A549 (cell line): Measurements from ENCODE around the gene TFF1. TPM values are rescaled to one million over a fixed set of nuclear protein-coding genes. Genes with fewer than 3 reads are reported as not detected.

Experiments
- ATAC-seq, 2 experiments: fragments of 200-7000 bp in 1 of 2; fragments of >200 bp in 1 of 2; cut with Nextera tagmentation in 1 of 2; cut with Tn5 transposase in 1 of 2; 3 replicates each; pipeline versions ENCODE4 v1.8.0 to v1.9.1; 2018 to 2020; ENCODE audit warnings: mild to moderate bottlenecking in 1 of 2, moderate library complexity in 1 of 2
- CTCF ChIA-PET: fragments of 300-600 bp; sonication (Branson Sonifier 250); formaldehyde crosslinking; extraction: SDS; loops from one replicate; lab custom pipeline; 2021; ENCODE audit warnings: antibody characterized with exemption, inconsistent platforms; lab: Yijun Ruan, JAX
- POLR2A ChIA-PET: fragments of 350-600 bp; formaldehyde crosslinking; extraction: SDS; loops from one replicate; lab custom pipeline; 2021; ENCODE audit warnings: antibody characterized with exemption, inconsistent platforms; lab: Yijun Ruan, JAX
- DNase-seq, 2 experiments: peaks; one replicate each; pipeline versions ENCODE4 v3.0.0 to v3.0.0-alpha.2; 2011 to 2016; ENCODE audit warnings: low read depth in 1 of 2, low spot score in 1 of 2
- FAIRE-seq: peaks from 2 replicates; lab custom pipeline; 2011; peaks lifted over from hg19 to GRCh38; lab: Jason Lieb, UNC
- H3K27ac ChIP-seq, 2 experiments: fragments of >200 bp; sonication (Bioruptor Twin); formaldehyde crosslinking; 3 replicates each; pipeline ENCODE4 v1.5.1; 2016 to 2017
- H3K4me1 ChIP-seq: fragments of >200 bp; sonication (Bioruptor Twin); formaldehyde crosslinking; 3 replicates; pipeline ENCODE4 v1.6.1; 2016
- H3K4me2 ChIP-seq: fragments of >200 bp; sonication (Bioruptor Twin); formaldehyde crosslinking; 3 replicates; pipeline ENCODE4 v1.6.1; 2016
- H3K4me3 ChIP-seq: fragments of >200 bp; sonication (Bioruptor Twin); formaldehyde crosslinking; 3 replicates; pipeline ENCODE4 v1.5.1; 2016
- H3K9me3 ChIP-seq: fragments of >200 bp; sonication (Bioruptor Twin); formaldehyde crosslinking; 3 replicates; pipeline ENCODE4 v1.6.1; 2016
- ATOH8 ChIP-seq: fragments of 250-450 bp; sonication (Bioruptor Pico); IDR thresholded peaks from 2 replicates; pipeline ENCODE4 v1.5.0; 2020; ENCODE audit warnings: low read depth, mild to moderate bottlenecking, moderate library complexity
- CHD2 ChIP-seq: fragments of 150-350 bp; IDR thresholded peaks from 2 replicates; pipeline ENCODE4 v1.6.1; 2014; ENCODE audit warnings: low read length; ENCODE audit not compliant: partially characterized antibody
- CTCF ChIP-seq: fragments of >200 bp; sonication (Bioruptor Twin); formaldehyde crosslinking; IDR thresholded peaks from 3 replicates; pipeline ENCODE4 v1.5.1; 2016
- E2F6 ChIP-seq: IDR thresholded peaks from 2 replicates; pipeline ENCODE4 v1.6.1; 2012; ENCODE audit warnings: low read depth, borderline replicate concordance
- EHMT2 ChIP-seq: fragments of 200-600 bp; sonication (generic); IDR thresholded peaks from 2 replicates; pipeline ENCODE4 v1.6.1; 2016; ENCODE audit warnings: antibody characterized with exemption, low read depth, mild to moderate bottlenecking, moderate library complexity
- FOSB ChIP-seq: fragments of 250-450 bp; sonication (Bioruptor Pico); IDR thresholded peaks from 2 replicates; pipeline ENCODE4 v1.5.0; 2020; ENCODE audit warnings: mild to moderate bottlenecking, moderate library complexity
- KDM1A ChIP-seq: fragments of 200-600 bp; sonication (generic); IDR thresholded peaks from 2 replicates; pipeline ENCODE4 v1.6.1; 2016; ENCODE audit warnings: low read depth, mild to moderate bottlenecking
- NFE2L2 ChIP-seq: fragments of 150-350 bp; conservative IDR thresholded peaks from 2 replicates; pipeline ENCODE4 v1.6.1; 2014; ENCODE audit warnings: low read length
- RAD21 ChIP-seq, 2 experiments: fragments of >200 bp in 1 of 2; sonication (Bioruptor Twin) in 1 of 2; formaldehyde crosslinking in 1 of 2; IDR thresholded peaks in 1 of 2; conservative IDR thresholded peaks in 1 of 2; 2 replicates in 1 of 2; 3 replicates in 1 of 2; pipeline ENCODE4 v1.6.1; 2012 to 2018; ENCODE audit warnings: inconsistent platforms in 1 of 2
- REST ChIP-seq: fragments of 200-600 bp; sonication (generic); IDR thresholded peaks from 2 replicates; pipeline ENCODE4 v1.6.1; 2016; ENCODE audit warnings: antibody characterized with exemption, mild to moderate bottlenecking, moderate library complexity
- TP53 ChIP-seq: fragments of 250-450 bp; sonication (Bioruptor Pico); IDR thresholded peaks from 2 replicates; pipeline ENCODE4 v1.5.0; 2021; ENCODE audit warnings: mild to moderate bottlenecking, moderate library complexity
- USF2 ChIP-seq: fragments of 450-650 bp; IDR thresholded peaks from 2 replicates; pipeline ENCODE4 v1.6.1; 2014; ENCODE audit warnings: antibody characterized with exemption
- WGBS: methylation state at CpG from one replicate; pipeline ENCODE4 v1.1.6; 2017; ENCODE audit errors: missing lambda C conversion rate; 5-methylcytosine and 5-hydroxymethylcytosine counted together
- polyA plus RNA-seq, 4 experiments: library from polyadenylated mRNA; depleted of rRNA in 3 of 4; stranded (reverse); fragments of >200 nt; fragmentation: RNase III in 1 of 4; extraction: RNeasy Plus Mini Kit Qiagen cat#74134 plus additional on column Dnase treatment in 1 of 4; gene quantifications; 2 replicates in 3 of 4; 3 replicates in 1 of 4; pipeline ENCODE4 v1.2.3, GENCODE V29; 2011 to 2017

Gene TFF1
- polyA plus RNA-seq, 2 of the 4 experiments (the other 2 are of a cell fraction): 1.0 to 5.8 TPM

GRCh38 chr21:42379426-42380215, 13.3 kb upstream of the TFF1 start (continued):
- TF ChIP-seq CTCF (no peak), ATOH8 (CRISPR knock-in tag) (no peak), RAD21 (conservative IDR thresholded peaks at IDR 0.05 in 1 of 2, IDR thresholded peaks at IDR 0.05 in 1 of 2) (no peak)

- FAIRE-seq (no peak), DNase-seq (no peak), ATAC-seq (no peak)
- H3K4me1 ChIP-seq: no peaks in the 10 kb centered on the region; the same call in 2 of the 3 replicates
- peaks cover 9% of the 10 kb centered on the region; the same call in 2 of the 3 replicates for H3K9me3 ChIP-seq
- no peak overlapping the region for H3K27ac ChIP-seq
- ChIA-PET CTCF (interaction anchor here (0.8 to 1.5 kb wide), 2 partner anchors 9 to 233 kb away, joined by 3 read pairs; no protein-coding TSS in a partner anchor), POLR2A (no interaction called here)
- H3K4me3 ChIP-seq: no peak overlapping the region
- H3K4me2 ChIP-seq: no peak overlapping the region
- WGBS: 70% methylated on average over 8 of the region's 8 CpGs
- TF ChIP-seq ATOH8 (CRISPR knock-in tag) (no peak), CHD2 (no peak), EHMT2 (no peak), KDM1A (no peak), REST (no peak), FOSB (CRISPR knock-in tag) (no peak), USF2 (no peak), E2F6 (no peak), CTCF (no peak), NFE2L2 (no peak), TP53 (no peak)
Observed at GRCh38 chr21:42378418-42378817, 12.1 kb upstream of the TFF1 start.
